ENCODE data around the gene OR51G2.

The OR51G2 gene

DNA sequence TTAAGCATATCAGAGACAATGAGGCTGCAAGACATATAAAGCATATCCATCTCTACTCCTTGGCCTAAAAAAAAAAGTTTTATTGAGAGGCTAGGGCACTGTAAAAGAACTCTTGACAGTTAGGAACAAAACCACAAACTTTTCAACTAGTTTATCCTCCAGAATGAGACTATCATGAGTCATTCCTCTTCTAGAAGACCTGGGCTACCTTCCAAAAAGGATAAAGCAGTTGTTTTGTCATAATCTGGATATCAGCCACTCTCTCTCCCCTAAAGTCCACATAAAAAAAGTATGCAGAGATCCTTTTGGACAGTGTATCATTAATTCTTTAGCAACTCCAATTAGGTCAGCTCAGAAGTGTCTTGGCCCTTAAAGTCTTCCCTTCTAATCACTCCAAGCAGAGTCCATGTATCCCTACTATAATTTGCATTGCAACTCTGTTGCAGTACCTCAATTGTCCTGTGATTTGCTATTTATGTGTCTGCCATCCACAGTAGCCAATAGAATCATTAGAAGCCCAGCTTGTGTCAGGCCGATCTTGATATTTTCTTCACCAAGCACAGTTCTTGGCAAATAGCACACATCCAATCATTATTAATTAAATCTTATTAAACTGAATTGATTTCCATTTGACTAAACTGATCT, 27.0 kb downstream of the OR51G2 start:
- H3K4me3 ChIP-seq (ENCODE audit: low read depth, low read length) = no peak overlapping the region
- TF ChIP-seq, protein P1, sequence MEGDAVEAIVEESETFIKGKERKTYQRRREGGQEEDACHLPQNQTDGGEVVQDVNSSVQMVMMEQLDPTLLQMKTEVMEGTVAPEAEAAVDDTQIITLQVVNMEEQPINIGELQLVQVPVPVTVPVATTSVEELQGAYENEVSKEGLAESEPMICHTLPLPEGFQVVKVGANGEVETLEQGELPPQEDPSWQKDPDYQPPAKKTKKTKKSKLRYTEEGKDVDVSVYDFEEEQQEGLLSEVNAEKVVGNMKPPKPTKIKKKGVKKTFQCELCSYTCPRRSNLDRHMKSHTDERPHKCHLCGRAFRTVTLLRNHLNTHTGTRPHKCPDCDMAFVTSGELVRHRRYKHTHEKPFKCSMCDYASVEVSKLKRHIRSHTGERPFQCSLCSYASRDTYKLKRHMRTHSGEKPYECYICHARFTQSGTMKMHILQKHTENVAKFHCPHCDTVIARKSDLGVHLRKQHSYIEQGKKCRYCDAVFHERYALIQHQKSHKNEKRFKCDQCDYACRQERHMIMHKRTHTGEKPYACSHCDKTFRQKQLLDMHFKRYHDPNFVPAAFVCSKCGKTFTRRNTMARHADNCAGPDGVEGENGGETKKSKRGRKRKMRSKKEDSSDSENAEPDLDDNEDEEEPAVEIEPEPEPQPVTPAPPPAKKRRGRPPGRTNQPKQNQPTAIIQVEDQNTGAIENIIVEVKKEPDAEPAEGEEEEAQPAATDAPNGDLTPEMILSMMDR (IDR thresholded peaks at IDR 0.05; ENCODE audit: borderline replicate concordance, insufficient read depth, low read depth, low read length) = no peak

DNA sequence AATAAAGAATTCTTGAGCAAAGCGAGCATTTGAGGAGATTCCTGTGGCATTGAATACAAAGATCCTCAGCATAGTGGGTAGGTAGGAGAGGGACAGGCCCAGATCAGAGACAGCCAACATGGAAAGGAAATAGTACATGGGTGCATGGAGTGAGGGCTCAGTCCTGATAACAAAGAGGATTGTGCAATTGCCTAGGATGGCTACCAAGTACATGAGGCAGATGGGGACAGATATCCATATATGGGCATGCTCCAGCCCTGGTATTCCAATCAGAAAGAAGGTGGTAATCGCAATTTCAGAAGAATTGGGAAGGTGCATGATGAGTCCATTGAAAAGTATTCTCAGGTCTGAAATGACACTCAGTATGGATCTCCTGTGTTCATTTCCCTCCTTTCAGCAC, 28.9 kb downstream of the OR51G2 start:
- H3K4me3 ChIP-seq (ENCODE audit: low read depth, low read length) = no peak overlapping the region
- TF ChIP-seq, protein P1 (IDR thresholded peaks at IDR 0.05; ENCODE audit: borderline replicate concordance, insufficient read depth, low read depth, low read length) = no peak

DNA sequence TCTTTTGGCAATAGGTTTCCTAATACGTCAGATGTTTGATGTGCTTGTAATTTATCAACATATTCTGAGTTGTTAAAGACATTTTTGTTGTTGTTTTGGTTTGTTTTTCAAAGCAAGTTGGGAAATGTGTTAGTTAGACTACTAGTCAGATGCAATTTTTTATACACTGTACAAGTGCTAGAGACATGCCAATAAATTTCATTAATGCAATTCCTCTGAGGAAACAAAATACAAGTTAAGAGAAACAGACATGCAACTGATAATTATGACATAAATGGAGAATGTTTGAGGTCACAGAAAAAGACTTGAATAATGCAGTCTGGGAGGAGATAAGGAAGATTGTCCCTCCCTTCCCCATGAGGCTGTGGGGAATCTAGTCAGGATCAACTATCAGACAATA, 31.6 kb downstream of the OR51G2 start:
- TF ChIP-seq, protein P1 (IDR thresholded peaks at IDR 0.05; ENCODE audit: borderline replicate concordance, insufficient read depth, low read depth, low read length) = no peak
- no peak overlapping the region for H3K4me3 ChIP-seq (ENCODE audit: low read depth, low read length)

DNA sequence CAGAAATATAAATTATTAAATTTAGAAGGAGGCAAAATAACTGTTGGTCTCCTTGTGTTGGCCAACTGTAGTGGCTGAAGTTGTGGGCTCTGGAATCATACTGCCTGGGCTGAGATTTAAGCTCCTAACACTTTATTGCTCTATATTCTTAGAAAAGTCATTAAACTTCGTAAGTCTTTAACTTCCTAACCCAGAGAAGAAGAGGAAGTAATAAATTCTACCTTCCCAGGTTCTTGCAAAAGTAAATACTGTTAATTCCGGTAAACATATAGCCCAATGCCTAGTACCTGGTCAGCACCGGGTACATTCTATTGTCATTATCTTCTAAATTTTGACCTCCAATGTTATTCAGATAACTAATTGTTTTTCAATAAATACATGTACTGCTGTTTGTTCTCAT, 33.0 kb downstream of the OR51G2 start:
- H3K4me3 ChIP-seq (ENCODE audit: low read depth, low read length) = no peak overlapping the region
- TF ChIP-seq, protein P1 (IDR thresholded peaks at IDR 0.05; ENCODE audit: borderline replicate concordance, insufficient read depth, low read depth, low read length) = no peak

DNA sequence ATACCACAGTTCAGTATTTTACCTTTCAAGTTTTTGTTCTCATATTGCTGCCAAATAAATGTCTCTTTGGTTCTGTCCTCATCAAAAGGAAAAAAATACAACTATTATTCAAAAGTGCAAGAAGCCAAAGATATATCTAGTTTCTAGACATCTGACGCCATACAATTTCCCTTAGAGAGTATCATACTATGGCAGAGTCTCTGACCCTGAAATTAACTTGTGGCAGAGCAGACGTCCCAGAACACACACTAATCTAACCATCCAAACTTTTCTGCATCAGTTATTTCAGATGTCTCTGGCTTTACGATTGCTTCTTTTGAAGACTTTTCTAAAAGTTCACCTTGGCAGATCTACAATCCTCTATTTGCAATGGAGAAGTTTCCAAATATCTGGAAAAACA, 34.8 kb downstream of the OR51G2 start:
- TF ChIP-seq, protein P1 (IDR thresholded peaks at IDR 0.05; ENCODE audit: borderline replicate concordance, insufficient read depth, low read depth, low read length) = no peak
- H3K4me3 ChIP-seq (ENCODE audit: low read depth, low read length) = no peak overlapping the region

DNA sequence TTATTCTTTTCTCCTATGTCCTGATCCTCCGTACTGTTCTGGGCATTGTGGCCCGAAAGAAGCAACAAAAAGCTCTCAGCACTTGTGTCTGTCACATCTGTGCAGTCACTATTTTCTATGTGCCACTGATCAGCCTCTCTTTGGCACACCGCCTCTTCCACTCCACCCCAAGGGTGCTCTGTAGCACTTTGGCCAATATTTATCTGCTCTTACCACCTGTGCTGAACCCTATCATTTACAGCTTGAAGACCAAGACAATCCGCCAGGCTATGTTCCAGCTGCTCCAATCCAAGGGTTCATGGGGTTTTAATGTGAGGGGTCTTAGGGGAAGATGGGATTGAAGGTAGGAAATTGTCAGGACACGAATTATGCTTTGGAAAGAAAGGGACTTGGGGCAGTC, 36.6 kb downstream of the OR51G2 start:
- TF ChIP-seq, protein P1 (IDR thresholded peaks at IDR 0.05; ENCODE audit: borderline replicate concordance, insufficient read depth, low read depth, low read length) = no peak
- H3K4me3 ChIP-seq (ENCODE audit: low read depth, low read length) = no peak overlapping the region

DNA sequence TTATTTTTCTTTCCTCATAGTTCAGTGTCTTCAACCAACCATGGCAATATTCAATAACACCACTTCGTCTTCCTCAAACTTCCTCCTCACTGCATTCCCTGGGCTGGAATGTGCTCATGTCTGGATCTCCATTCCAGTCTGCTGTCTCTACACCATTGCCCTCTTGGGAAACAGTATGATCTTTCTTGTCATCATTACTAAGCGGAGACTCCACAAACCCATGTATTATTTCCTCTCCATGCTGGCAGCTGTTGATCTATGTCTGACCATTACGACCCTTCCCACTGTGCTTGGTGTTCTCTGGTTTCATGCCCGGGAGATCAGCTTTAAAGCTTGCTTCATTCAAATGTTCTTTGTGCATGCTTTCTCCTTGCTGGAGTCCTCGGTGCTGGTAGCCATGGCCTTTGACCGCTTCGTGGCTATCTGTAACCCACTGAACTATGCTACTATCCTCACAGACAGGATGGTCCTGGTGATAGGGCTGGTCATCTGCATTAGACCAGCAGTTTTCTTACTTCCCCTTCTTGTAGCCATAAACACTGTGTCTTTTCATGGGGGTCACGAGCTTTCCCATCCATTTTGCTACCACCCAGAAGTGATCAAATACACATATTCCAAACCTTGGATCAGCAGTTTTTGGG, 37.2 kb downstream of the OR51G2 start, which contains the start of gene OR51T1:
Gene OR51T1, plus strand, starts transcription at position 41 of the 641 bp plus-strand sequence. Its CDS starts 0 bp downstream, at position 41.
- TF ChIP-seq, protein P1 (IDR thresholded peaks at IDR 0.05; ENCODE audit: borderline replicate concordance, insufficient read depth, low read depth, low read length) = no peak
- no peak within 1 kb of the TSS for H3K4me3 ChIP-seq (ENCODE audit: low read depth, low read length)
